Suprapubic skin (tissue), 4 donors: ENCODE data around the gene PCDHA5. TPM values are rescaled to one million over a fixed set of nuclear protein-coding genes. Genes with fewer than 3 reads are reported as not detected.
"Not testable (repeated sequence)": the region's sequence is repeated elsewhere in the genome, so short reads cannot be mapped to it uniquely, and the experiment has no call there.

Experiments
- DNase-seq, 2 donors: peaks; one replicate each; pipeline ENCODE4 v3.0.0-alpha.2; 2019; ENCODE audit warnings: low spot score in 2 of 2
- H3K27ac ChIP-seq: fragments of 200-600 bp; sonication (generic); one replicate; pipeline ENCODE4 v1.5.1; 2019
- H3K27me3 ChIP-seq: fragments of 200-600 bp; sonication (generic); one replicate; pipeline ENCODE4 v1.5.1; 2019
- H3K36me3 ChIP-seq: fragments of 200-600 bp; sonication (generic); one replicate; pipeline ENCODE4 v1.5.1; 2019
- H3K4me1 ChIP-seq: fragments of 200-600 bp; sonication (generic); one replicate; pipeline ENCODE4 v1.5.1; 2019
- H3K4me3 ChIP-seq: fragments of 200-600 bp; sonication (generic); one replicate; pipeline ENCODE4 v1.5.1; 2019; ENCODE audit warnings: mild to moderate bottlenecking
- H3K9me3 ChIP-seq: fragments of 200-600 bp; sonication (generic); one replicate; pipeline ENCODE4 v1.5.1; 2019
- EP300 ChIP-seq: sonication (generic); formaldehyde crosslinking; IDR thresholded peaks from one replicate; pipeline ENCODE4 v1.6.1; 2017; ENCODE audit warnings: antibody characterized with exemption
- POLR2A ChIP-seq, 2 donors: fragments of 450-650 bp; IDR thresholded peaks; one replicate each; pipeline ENCODE4 v1.6.1; 2017; ENCODE audit warnings: antibody characterized with exemption in 2 of 2, mild to moderate bottlenecking in 2 of 2, moderate library complexity in 2 of 2
- POLR2AphosphoS5 ChIP-seq, 3 donors: sonication (generic); formaldehyde crosslinking; IDR thresholded peaks; one replicate each; pipeline ENCODE4 v1.6.1; 2017; ENCODE audit warnings: antibody characterized with exemption in 3 of 3
- WGBS: methylation state at CpG from one replicate; pipeline ENCODE4 v1.1.5; 2018; 5-methylcytosine and 5-hydroxymethylcytosine counted together
- total RNA-seq, 4 donors: library from RNA; depleted of rRNA; stranded (reverse); fragments of >200 nt; gene quantifications; one replicate each; pipeline ENCODE4 v1.1.0, GENCODE V29; 2016
- TF ChIP-seq, protein P1 (sequence below), 2 donors: fragments of 200-600 bp in 1 of 2; fragments of 450-650 bp in 1 of 2; sonication (generic) in 1 of 2; IDR thresholded peaks; one replicate each; pipeline ENCODE4 v1.5.1; 2016 to 2019; ENCODE audit warnings: antibody characterized with exemption in 2 of 2, mild to moderate bottlenecking in 1 of 2, moderate library complexity in 1 of 2

Gene PCDHA5
- total RNA-seq, 4 donors from 2014 or later = 0.15 to 0.42 (median 0.16) TPM; not detected in 1

DNA sequence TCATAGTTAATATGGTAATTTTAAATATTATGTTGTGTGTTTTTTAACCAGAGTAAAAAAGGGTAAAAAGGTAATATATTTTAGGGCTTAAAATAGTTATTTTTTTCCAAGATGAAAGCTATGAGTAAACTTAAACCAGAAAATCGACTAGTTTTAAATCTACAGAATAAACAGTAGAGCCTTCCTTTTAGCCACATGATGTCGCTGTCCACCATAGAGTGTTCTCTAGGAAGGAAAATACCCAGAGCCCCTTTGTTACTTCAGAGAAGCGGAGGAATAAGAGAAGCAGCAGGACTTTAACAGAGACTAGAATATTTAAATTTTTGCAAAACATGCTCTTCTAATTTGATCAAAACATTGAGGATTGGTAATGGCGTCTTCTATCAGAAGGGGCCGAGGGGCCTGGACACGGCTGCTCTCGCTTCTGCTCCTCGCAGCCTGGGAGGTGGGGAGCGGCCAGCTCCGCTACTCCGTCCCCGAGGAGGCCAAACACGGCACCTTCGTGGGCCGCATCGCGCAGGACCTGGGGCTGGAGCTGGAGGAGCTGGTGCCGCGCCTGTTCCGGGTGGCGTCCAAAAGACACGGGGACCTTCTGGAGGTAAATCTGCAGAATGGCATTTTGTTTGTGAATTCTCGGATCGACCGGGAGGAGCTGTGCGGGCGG lies 26.7 kb upstream of the PCDHA5 start, which contains the start of gene PCDHA2:
Gene PCDHA2 (plus strand): TSS at position 258 of the 664 bp plus-strand sequence.
- 25% methylated on average over 27 of the region's 27 CpGs for WGBS
- Histone ChIP-seq H3K27me3 (peaks cover 3% of the 10 kb centered on the region), H3K9me3 (peaks cover 15% of the 10 kb centered on the region), H3K27ac (no peak within 1 kb of the TSS), H3K36me3 (no peaks in the 10 kb centered on the region), H3K4me3 (no peak within 1 kb of the TSS), H3K4me1 (no peaks in the 10 kb centered on the region)
- TF ChIP-seq POLR2AphosphoS5 (IDR thresholded peaks at IDR 0.05) = no peak
- no peak for TF ChIP-seq POLR2A (IDR thresholded peaks at IDR 0.05)
- no peak for TF ChIP-seq EP300
- TF ChIP-seq, protein P1, sequence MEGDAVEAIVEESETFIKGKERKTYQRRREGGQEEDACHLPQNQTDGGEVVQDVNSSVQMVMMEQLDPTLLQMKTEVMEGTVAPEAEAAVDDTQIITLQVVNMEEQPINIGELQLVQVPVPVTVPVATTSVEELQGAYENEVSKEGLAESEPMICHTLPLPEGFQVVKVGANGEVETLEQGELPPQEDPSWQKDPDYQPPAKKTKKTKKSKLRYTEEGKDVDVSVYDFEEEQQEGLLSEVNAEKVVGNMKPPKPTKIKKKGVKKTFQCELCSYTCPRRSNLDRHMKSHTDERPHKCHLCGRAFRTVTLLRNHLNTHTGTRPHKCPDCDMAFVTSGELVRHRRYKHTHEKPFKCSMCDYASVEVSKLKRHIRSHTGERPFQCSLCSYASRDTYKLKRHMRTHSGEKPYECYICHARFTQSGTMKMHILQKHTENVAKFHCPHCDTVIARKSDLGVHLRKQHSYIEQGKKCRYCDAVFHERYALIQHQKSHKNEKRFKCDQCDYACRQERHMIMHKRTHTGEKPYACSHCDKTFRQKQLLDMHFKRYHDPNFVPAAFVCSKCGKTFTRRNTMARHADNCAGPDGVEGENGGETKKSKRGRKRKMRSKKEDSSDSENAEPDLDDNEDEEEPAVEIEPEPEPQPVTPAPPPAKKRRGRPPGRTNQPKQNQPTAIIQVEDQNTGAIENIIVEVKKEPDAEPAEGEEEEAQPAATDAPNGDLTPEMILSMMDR (IDR thresholded peaks at IDR 0.05) = no peak
- DNase-seq = no peak

DNA sequence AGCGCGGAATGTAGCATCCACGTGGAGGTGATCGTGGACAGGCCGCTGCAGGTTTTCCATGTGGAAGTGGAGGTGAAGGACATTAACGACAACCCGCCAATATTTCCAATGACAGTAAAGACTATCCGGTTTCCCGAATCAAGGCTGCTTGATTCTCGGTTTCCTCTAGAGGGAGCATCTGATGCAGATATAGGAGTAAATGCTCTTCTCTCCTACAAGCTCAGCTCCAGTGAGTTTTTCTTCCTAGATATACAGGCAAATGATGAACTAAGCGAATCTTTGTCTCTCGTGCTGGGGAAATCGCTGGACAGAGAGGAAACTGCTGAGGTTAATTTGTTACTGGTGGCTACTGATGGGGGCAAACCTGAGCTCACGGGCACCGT lies 26.2 kb upstream of the PCDHA5 start:
- H3K4me3 ChIP-seq = no peak overlapping the region
- H3K9me3 ChIP-seq = peaks cover 15% of the 10 kb centered on the region
- H3K27ac ChIP-seq = no peak overlapping the region
- no peak for TF ChIP-seq EP300
- TF ChIP-seq, protein P1 (IDR thresholded peaks at IDR 0.05) = no peak
- no peak for TF ChIP-seq POLR2AphosphoS5 (IDR thresholded peaks at IDR 0.05)
- TF ChIP-seq POLR2A (IDR thresholded peaks at IDR 0.05) = no peak
- 22% methylated on average over 15 of the region's 15 CpGs for WGBS
- H3K27me3 ChIP-seq = peaks cover 3% of the 10 kb centered on the region
- no peaks in the 10 kb centered on the region for H3K4me1 ChIP-seq
- H3K36me3 ChIP-seq = no peaks in the 10 kb centered on the region
- no peak for DNase-seq

DNA sequence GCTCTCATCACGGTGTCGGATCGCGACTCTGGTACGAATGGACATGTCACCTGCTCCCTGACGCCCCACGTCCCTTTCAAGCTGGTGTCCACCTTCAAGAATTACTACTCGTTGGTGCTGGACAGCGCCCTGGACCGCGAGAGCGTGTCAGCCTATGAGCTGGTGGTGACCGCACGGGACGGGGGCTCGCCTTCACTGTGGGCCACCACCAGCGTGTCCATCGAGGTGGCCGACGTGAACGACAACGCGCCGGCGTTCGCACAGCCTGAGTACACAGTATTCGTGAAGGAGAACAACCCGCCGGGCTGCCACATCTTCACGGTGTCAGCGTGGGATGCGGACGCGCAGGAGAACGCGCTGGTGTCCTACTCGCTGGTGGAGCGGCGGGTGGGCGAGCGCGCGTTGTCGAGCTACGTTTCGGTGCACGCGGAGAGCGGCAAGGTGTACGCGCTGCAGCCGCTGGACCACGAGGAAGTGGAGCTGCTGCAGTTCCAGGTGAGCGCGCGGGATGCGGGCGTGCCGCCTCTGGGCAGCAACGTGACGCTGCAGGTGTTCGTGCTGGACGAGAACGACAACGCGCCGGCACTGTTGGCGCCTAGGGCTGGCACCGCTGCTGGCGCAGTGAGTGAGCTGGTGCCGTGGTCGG lies 25.2 kb upstream of the PCDHA5 start:
- 65% methylated on average over 63 of the region's 72 CpGs for WGBS
- H3K27me3 ChIP-seq = not testable (repeated sequence)

DNA sequence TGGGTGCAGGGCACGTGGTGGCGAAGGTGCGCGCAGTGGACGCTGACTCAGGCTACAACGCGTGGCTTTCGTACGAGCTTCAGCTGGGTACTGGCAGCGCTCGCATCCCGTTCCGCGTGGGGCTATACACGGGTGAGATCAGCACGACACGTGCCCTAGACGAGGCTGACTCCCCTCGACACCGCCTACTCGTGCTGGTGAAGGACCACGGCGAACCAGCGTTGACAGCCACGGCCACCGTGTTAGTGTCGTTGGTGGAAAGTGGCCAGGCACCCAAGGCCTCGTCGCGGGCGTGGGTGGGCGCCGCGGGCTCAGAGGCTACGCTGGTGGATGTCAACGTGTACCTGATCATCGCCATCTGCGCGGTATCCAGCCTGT lies 24.7 kb upstream of the PCDHA5 start:
- no peak for DNase-seq
- no peak overlapping the region for H3K4me3 ChIP-seq
- H3K36me3 ChIP-seq = no peaks in the 10 kb centered on the region
- no peaks in the 10 kb centered on the region for H3K4me1 ChIP-seq
- peaks cover 3% of the 10 kb centered on the region for H3K27me3 ChIP-seq
- WGBS = 57% methylated on average over 3 of the region's 39 CpGs
- H3K27ac ChIP-seq = no peak overlapping the region
- TF ChIP-seq POLR2A (IDR thresholded peaks at IDR 0.05) (no peak), POLR2AphosphoS5 (IDR thresholded peaks at IDR 0.05) (no peak), EP300 (no peak)
- TF ChIP-seq, protein P1 (IDR thresholded peaks at IDR 0.05) = no peak
- peaks cover 22% of the 10 kb centered on the region for H3K9me3 ChIP-seq

More for the DNA sequence above, 25.2 kb upstream of the PCDHA5 start:
- not testable (repeated sequence) for H3K27ac ChIP-seq, H3K4me3 ChIP-seq, H3K36me3 ChIP-seq, DNase-seq, H3K4me1 ChIP-seq
- peaks cover 17% of the 10 kb centered on the region for H3K9me3 ChIP-seq

DNA sequence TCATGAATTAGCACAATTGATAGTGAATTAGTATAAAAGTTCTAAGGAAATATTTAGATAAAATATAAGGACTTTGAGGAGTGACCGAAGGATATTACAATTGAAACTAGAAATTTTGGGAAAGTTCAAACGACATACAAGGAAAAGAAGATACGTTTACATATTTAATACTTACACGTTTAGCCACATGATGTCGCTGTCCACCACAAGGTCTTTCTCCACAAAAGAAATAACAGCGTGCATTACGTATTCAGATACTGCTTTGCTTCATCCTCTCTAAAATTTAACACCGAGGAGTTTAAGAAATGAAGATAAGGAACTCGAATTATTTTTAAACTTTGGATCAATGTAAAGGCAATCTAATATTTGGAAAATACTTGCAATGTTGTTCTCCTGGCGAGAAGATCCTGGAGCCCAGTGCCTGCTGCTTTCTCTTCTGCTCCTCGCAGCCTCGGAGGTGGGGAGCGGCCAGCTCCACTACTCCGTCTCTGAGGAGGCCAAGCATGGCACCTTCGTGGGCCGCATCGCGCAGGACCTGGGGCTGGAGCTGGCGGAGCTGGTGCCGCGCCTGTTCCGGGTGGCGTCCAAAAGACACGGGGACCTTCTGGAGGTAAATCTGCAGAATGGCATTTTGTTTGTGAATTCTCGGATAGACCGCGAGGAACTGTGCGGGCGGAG lies 20.5 kb upstream of the PCDHA5 start, which contains the start of gene PCDHA3:
Gene PCDHA3 (plus strand): TSS at position 242 of the 678 bp plus-strand sequence.
- no peak within 1 kb of the TSS for H3K27ac ChIP-seq
- no peaks in the 10 kb centered on the region for H3K4me1 ChIP-seq
- no peak for DNase-seq
- WGBS = 22% methylated on average over 29 of the region's 29 CpGs
- H3K36me3 ChIP-seq = no peaks in the 10 kb centered on the region
- TF ChIP-seq POLR2AphosphoS5 (IDR thresholded peaks at IDR 0.05) = no peak
- TF ChIP-seq, protein P1 (IDR thresholded peaks at IDR 0.05) = no peak
- TF ChIP-seq POLR2A (IDR thresholded peaks at IDR 0.05) = no peak
- H3K4me3 ChIP-seq = peak within 1 kb of the TSS; percentile 26
- H3K27me3 ChIP-seq = no peaks in the 10 kb centered on the region
- peaks cover 30% of the 10 kb centered on the region for H3K9me3 ChIP-seq
